Mucosa of stomach (tissue), 1 donor: ENCODE results near the gene SLC11A1.

Source experiments
- H3K27me3 ChIP-seq: one replicate; pipeline ENCODE4 v1.7.0; 2013; ENCODE audit warnings: mild to moderate bottlenecking, low read length; ENCODE audit not compliant: control insufficient read depth, insufficient read depth
- H3K36me3 ChIP-seq: one replicate; pipeline ENCODE4 v1.7.0; 2013; ENCODE audit warnings: low read length; ENCODE audit not compliant: control insufficient read depth, insufficient read depth
- H3K4me1 ChIP-seq: one replicate; pipeline ENCODE4 v1.7.0; 2013; ENCODE audit warnings: mild to moderate bottlenecking, low read length; ENCODE audit not compliant: control insufficient read depth, insufficient read depth
- H3K4me3 ChIP-seq: one replicate; pipeline ENCODE4 v1.7.0; 2013; ENCODE audit warnings: low read length
- H3K9ac ChIP-seq: one replicate; pipeline ENCODE4 v1.7.0; 2013; ENCODE audit warnings: mild to moderate bottlenecking, low read length, moderate library complexity
- H3K9me3 ChIP-seq: one replicate; pipeline ENCODE4 v1.7.0; 2013; ENCODE audit warnings: mild to moderate bottlenecking, low read length, moderate library complexity; ENCODE audit not compliant: control insufficient read depth
- donor health status: Pancreatic carcinoma.

Gene SLC11A1

DNA sequence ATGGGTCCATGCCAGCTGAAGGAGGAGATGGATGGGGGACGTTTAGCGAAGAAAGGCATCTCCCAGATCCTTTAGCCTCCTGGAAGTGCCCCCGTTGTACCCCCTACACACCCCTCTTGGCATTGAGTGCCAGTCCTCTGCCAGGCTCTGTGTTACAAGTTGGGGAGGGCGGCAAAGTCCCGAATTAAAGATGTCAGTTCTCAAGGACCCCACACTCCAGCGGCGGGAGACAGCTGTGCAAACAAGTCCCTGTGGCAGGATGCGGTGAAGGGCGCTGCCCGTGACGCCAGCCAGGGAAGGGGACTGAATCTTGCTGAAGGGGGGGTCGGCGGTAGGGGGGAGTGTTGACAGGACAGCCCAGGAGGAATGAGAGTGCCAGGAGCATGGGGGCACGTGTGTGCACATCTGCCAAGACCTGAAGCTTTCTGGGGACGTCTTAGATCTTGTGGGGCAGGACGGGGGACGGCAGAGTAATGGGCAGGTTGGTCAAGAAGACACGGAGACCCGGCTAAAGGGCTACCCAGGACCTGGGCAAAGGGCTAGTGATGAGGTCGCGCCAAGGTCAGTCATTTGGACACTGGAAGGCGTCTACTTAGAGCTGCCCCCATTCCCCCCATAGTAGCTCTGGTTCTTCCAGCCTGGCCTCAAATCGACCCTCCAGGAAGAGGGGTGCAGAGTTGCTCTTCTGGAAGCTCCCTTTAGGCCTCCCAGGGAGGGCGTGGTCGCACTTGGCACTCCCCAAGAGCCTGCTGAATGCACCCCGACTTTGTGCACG is 14.8 kb downstream of the SLC11A1 start:
- H3K4me3 ChIP-seq: peak overlapping the region; percentile 60
- no peaks in the 10 kb centered on the region for H3K27me3 ChIP-seq
- peaks cover 52% of the 10 kb centered on the region for H3K4me1 ChIP-seq
- H3K9ac ChIP-seq: peak overlapping the region; percentile 99
- H3K36me3 ChIP-seq: no peaks in the 10 kb centered on the region
- H3K9me3 ChIP-seq: no peaks in the 10 kb centered on the region

DNA sequence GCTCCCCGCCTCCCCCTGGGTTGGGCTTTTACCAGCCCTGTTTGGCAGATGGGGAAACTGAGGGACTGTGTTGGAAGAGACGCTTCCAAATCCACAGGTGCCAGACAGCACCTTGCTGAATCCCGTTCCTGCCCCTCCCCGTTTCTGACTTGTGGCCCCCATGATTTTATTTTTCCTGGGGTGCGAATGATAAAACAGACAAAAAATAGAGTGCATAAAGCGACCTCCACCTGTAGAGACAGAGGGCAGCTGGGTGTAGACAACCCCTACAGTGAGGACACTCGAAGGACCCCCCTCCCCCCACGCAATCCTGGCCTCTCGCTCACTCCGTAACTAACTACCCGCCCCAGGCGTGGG is 15.4 kb downstream of the SLC11A1 start:
- peak overlapping the region; percentile 99 for H3K9ac ChIP-seq
- peaks cover 58% of the 10 kb centered on the region for H3K4me1 ChIP-seq

DNA sequence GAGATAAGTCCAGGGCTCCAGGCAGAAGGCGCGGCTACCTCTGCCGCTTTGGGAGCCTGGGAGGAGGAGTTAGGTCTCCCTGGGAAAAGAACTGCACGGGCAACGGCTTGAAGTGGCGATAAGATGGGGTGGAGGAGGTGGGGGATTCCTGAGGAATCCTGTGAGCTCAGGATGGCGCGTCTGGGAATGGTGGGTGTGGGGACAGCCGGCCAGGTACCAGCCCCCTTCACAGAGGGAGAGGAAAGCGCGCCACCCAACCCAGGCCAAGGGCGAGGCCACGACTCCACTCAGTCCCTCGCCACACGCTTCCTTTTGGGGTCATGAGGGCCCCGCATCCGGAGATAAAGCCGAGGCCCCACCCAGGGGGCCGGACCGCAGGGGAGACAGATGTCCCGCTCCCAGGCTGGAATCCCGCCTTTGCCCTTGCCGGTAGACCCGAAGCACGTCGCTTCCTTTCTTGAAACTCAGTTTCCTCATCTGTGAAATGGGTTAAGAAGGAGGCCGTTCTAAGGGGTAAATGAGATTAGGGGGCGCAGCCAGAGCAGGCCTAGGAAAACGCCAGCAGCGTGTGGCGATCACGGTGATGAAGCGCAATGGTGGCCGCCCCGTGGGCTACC is 15.9 kb downstream of the SLC11A1 start:
- Histone ChIP-seq H3K36me3 (no peaks in the 10 kb centered on the region), H3K27me3 (no peaks in the 10 kb centered on the region), H3K9ac (peak overlapping the region; percentile 99), H3K4me1 (peaks cover 59% of the 10 kb centered on the region), H3K9me3 (no peaks in the 10 kb centered on the region), H3K4me3 (peak overlapping the region; percentile 60)

More for the DNA sequence above, 15.4 kb downstream of the SLC11A1 start:
- Histone ChIP-seq H3K36me3 (no peaks in the 10 kb centered on the region), H3K9me3 (no peaks in the 10 kb centered on the region), H3K4me3 (peak overlapping the region; percentile 60), H3K27me3 (no peaks in the 10 kb centered on the region)

DNA sequence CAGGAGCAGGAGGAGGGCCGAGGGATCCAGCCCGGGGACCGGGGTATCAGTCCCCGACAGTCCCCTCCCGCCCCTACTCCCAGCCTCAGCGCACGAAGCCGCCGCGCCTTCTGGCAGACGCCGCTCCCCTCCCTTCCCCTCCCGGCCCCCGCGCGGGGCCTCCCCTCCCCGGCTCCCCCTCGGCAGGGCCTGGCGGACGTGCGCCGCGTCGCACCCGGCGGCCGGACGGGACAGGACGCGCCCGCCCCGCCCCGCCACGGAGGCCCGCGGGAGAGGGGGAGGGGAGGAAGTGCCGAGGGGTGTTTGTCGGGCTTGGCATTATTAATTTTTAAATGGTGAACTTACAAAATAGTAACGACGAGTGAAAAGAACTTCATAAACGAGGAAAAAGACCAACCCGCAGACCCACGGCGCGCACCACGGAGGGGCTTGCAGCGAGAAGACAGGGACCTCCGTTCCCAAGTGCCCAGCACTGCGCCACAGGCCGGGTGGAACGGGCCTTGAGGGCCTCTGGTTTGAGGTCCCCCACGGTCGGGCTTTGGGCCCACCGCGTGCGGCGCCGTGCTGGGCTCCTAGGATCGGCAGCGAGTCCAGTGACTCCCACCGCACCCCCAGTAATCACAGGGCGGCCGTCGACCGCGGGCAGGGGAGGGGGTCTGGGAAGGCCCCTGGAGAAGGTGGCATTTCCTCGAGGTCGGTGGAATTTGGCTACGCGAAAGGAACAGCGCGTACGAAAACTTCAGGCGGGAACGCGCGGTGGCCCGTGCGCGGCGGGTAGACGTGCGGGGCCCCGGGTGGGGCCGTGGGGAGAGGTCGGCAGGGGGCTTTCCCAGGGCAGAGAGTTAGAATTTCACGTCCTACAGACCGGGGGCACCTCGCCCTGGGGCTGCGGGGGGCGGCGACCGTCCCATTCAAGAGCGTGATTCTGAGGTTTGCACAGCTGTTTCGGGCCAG is 16.6 kb downstream of the SLC11A1 start:
- no peaks in the 10 kb centered on the region for H3K9me3 ChIP-seq
- H3K4me1 ChIP-seq: peaks cover 61% of the 10 kb centered on the region
- no peaks in the 10 kb centered on the region for H3K27me3 ChIP-seq
- H3K4me3 ChIP-seq: peak overlapping the region; percentile 60
- no peaks in the 10 kb centered on the region for H3K36me3 ChIP-seq
- peak overlapping the region; percentile 99 for H3K9ac ChIP-seq

DNA sequence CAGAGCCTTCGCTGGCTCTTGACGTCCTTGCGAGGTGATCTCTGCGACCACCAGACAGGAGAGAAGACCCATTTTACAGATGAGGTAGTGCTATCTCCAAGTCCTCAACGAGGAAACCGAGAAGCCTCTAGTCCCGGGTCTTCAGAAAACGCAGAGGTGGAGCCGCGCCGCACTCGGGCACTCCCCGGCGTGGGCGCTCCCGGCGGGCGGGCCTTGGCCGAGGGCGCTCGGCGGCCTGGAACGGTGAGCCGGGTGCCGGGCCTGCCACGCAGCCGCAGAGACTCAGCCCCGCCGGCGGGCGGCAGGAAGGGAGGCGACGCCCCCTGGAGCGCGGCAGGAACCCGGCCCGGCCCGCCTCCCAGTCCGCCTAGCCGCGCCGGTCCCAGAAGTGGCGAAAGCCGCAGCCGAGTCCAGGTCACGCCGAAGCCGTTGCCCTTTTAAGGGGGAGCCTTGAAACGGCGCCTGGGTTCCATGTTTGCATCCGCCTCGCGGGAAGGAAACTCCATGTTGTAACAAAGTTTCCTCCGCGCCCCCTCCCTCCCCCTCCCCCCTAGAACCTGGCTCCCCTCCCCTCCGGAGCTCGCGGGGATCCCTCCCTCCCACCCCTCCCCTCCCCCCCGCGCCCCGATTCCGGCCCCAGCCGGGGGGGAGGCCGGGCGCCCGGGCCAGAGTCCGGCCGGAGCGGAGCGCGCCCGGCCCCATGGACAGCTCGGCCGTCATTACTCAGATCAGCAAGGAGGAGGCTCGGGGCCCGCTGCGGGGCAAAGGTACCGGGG is 17.5 kb downstream of the SLC11A1 start, which contains the start of gene CTDSP1:
Gene CTDSP1 (plus strand): TSS at position 478 of the 776 bp plus-strand sequence. CDS start 223 bp downstream, at position 701.
- no peaks in the 10 kb centered on the region for H3K9me3 ChIP-seq
- H3K4me1 ChIP-seq: peaks cover 56% of the 10 kb centered on the region
- peak within 1 kb of the TSS; percentile 67 for H3K4me3 ChIP-seq
- H3K36me3 ChIP-seq: peaks cover 7% of the 10 kb centered on the region
- peak within 1 kb of the TSS; percentile 99 for H3K9ac ChIP-seq
- no peaks in the 10 kb centered on the region for H3K27me3 ChIP-seq

DNA sequence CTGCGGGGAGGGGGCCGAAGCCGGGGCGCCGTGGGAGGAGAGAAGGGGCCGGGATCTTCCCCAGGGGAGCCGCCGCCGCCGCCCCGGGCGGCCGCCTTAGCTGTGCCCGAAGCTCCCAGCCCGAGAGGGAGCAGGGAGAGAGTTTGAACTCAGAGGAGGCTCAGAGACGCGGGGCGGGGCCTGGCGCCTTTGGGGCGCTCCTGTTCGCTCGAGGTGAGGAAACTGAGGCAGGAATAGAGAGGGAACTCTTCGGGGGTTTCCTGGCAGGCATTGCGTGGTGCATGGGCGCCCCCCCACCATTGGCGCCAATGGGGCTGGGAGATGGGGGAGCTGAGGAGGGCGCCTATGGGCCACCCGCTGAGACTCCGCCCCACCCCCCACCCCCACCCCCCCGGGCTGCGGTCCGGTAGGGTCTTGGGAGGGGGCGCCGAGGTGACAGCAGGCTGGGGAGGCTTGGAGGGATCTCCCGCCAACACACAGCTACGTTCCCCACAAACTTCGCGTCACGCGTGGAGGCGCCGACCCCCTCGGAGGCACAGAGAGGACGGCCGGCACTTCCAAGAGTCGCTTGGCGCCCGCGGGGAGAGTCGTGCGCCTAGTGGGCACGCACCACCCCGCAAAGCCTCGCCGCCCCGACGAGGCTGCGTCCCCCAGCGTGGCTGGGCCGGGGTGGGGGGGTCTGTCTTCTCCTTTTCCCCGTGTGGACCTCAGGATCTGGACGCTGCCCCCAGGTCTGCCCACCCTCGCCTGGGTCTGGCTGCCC is 18.3 kb downstream of the SLC11A1 start:
- no peaks in the 10 kb centered on the region for H3K27me3 ChIP-seq
- peaks cover 7% of the 10 kb centered on the region for H3K36me3 ChIP-seq
- peak overlapping the region; percentile 94 for H3K9ac ChIP-seq
- peaks cover 58% of the 10 kb centered on the region for H3K4me1 ChIP-seq
- no peaks in the 10 kb centered on the region for H3K9me3 ChIP-seq
- peak overlapping the region; percentile 67 for H3K4me3 ChIP-seq

DNA sequence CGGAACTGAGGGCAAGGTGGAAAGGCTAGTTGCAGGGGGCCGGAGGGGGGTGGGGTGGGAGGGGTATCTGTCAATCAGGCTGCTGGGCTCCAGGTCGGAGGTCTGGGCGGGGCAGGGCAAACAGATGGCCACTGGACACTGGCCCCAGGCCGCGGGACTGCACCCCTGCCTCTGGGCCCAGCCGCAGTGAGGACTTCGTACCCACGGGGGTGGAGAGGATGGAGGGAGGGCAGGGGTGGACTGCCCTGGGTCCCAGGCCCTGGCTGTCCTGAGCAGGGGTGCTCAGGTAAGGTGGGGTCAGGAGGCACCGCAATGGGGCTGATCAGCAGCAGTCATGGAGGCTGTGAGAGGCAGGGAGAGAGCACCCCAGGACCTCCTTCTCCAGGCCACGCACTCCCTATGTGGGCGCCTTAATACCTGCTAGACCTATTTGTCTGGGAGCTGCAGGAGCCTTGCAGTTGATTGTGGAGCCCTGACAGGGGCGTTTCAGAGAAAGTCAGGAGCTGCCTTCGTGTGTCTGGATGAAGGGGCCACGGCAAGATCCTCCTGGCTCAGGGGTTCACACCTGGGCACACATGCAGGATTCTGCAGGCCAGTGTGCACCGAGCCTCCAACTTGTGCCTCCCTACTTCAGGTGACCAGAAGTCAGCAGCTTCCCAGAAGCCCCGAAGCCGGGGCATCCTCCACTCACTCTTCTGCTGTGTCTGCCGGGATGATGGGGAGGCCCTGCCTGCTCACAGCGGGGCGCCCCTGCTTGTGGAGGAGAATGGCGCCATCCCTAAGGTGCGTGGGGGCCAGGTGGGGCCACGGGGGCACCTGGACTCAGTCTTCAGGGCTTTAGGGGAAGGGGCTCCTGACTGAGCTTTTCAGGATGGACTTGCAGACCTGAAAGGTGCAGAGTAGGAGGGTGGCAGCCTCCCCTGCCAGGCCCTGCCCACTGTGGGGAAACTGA is 19.1 kb downstream of the SLC11A1 start:
- H3K9me3 ChIP-seq: no peaks in the 10 kb centered on the region
- H3K36me3 ChIP-seq: peaks cover 7% of the 10 kb centered on the region
- H3K27me3 ChIP-seq: no peaks in the 10 kb centered on the region
- peak overlapping the region; percentile 60 for H3K4me3 ChIP-seq
- H3K4me1 ChIP-seq: peaks cover 60% of the 10 kb centered on the region
- peak overlapping the region; percentile 94 for H3K9ac ChIP-seq

DNA sequence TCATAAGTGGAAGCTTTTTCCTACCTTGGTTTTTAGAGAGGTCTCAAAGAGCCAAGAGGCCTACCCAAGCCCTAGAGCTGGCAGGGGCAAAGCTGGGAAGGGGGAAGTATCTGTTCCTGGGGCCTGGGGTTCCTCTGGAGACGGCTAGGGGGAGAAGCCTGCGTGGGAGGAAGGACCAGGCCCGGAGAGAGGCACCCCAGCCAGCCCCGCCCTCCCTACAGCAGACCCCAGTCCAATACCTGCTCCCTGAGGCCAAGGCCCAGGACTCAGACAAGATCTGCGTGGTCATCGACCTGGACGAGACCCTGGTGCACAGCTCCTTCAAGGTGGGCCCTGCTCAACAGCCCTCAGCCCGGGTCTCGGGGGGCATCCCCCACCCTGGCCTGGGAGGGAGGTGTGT is 19.8 kb downstream of the SLC11A1 start:
- Histone ChIP-seq H3K27me3 (no peaks in the 10 kb centered on the region), H3K4me3 (no peak overlapping the region), H3K4me1 (peaks cover 57% of the 10 kb centered on the region), H3K36me3 (peaks cover 7% of the 10 kb centered on the region), H3K9ac (peak overlapping the region; percentile 65), H3K9me3 (no peaks in the 10 kb centered on the region)

DNA sequence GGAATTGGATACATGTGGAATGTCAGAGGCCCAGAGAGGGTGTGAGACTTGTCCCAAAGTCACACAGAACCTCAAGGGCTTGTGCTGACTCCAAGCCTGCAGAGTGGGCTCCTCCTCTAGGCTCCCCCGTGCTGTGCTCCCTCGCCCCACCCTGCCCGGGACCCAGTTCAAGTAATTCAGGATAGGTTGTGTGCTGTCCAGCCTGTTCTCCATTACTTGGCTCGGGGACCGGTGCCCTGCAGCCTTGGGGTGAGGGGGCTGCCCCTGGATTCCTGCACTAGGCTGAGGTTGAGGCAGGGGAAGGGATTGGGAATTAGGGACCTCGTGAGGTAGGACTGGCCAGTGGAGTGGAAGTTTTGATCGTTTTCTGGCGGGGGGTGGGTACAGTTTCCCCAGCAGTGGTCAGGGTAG is 20.4 kb downstream of the SLC11A1 start:
- Histone ChIP-seq H3K9me3 (no peaks in the 10 kb centered on the region), H3K4me1 (peaks cover 57% of the 10 kb centered on the region), H3K27me3 (no peaks in the 10 kb centered on the region), H3K4me3 (no peak overlapping the region), H3K36me3 (peaks cover 7% of the 10 kb centered on the region), H3K9ac (peak overlapping the region; percentile 65)

DNA sequence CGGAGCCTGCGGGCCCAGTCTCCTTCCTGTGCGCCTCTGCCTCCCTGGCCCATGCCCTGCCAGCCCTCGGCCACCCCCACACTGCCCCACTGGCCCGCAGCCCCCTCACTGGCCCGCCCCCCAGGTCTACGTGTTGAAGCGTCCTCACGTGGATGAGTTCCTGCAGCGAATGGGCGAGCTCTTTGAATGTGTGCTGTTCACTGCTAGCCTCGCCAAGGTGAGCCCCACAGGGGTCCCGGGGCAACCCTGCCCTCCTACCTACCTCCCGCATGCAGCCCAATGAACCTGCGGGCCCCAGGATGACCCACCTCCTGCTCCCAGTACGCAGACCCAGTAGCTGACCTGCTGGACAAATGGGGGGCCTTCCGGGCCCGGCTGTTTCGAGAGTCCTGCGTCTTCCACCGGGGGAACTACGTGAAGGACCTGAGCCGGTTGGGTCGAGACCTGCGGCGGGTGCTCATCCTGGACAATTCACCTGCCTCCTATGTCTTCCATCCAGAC is 20.9 kb downstream of the SLC11A1 start:
- no peaks in the 10 kb centered on the region for H3K27me3 ChIP-seq
- H3K9ac ChIP-seq: no peak overlapping the region
- peaks cover 58% of the 10 kb centered on the region for H3K4me1 ChIP-seq
- no peak overlapping the region for H3K4me3 ChIP-seq
- peaks cover 7% of the 10 kb centered on the region for H3K36me3 ChIP-seq
- no peaks in the 10 kb centered on the region for H3K9me3 ChIP-seq
